Nephron (organoid): ENCODE data around the gene GJC2.

ENCODE experiments used
- H3K27ac Mint-ChIP-seq, 3 experiments: 2 replicates each; pipeline ENCODE4 v1.8.0; 2020; ENCODE audit warnings: mixed read lengths in 3 of 3, mild to moderate bottlenecking in 2 of 3, moderate library complexity in 1 of 3
- H3K27me3 Mint-ChIP-seq: 2 replicates; pipeline ENCODE4 v1.8.0; 2021; ENCODE audit warnings: low read depth, mild to moderate bottlenecking, moderate library complexity, mixed read lengths
- H3K36me3 Mint-ChIP-seq: 2 replicates; pipeline ENCODE4 v1.8.0; 2020; ENCODE audit warnings: low read depth, mixed read lengths
- H3K4me1 Mint-ChIP-seq: 2 replicates; pipeline ENCODE4 v1.8.0; 2020; ENCODE audit warnings: mixed read lengths
- H3K4me3 Mint-ChIP-seq, 3 experiments: 2 replicates each; pipeline ENCODE4 v1.8.0; 2020; ENCODE audit warnings: mild to moderate bottlenecking in 3 of 3, mixed read lengths in 3 of 3, moderate library complexity in 2 of 3
- H3K9me3 Mint-ChIP-seq: 2 replicates; pipeline ENCODE4 v1.8.0; 2020; ENCODE audit warnings: mixed read lengths
- TF ChIP-seq, protein P1 (sequence below), 3 experiments: fragments of 200-600 bp; sonication (generic); IDR thresholded peaks; one replicate each; pipeline ENCODE4 v1.5.0; 2021; ENCODE audit warnings: antibody characterized with exemption in 3 of 3; ENCODE audit not compliant: unreplicated experiment in 3 of 3

Gene GJC2

DNA sequence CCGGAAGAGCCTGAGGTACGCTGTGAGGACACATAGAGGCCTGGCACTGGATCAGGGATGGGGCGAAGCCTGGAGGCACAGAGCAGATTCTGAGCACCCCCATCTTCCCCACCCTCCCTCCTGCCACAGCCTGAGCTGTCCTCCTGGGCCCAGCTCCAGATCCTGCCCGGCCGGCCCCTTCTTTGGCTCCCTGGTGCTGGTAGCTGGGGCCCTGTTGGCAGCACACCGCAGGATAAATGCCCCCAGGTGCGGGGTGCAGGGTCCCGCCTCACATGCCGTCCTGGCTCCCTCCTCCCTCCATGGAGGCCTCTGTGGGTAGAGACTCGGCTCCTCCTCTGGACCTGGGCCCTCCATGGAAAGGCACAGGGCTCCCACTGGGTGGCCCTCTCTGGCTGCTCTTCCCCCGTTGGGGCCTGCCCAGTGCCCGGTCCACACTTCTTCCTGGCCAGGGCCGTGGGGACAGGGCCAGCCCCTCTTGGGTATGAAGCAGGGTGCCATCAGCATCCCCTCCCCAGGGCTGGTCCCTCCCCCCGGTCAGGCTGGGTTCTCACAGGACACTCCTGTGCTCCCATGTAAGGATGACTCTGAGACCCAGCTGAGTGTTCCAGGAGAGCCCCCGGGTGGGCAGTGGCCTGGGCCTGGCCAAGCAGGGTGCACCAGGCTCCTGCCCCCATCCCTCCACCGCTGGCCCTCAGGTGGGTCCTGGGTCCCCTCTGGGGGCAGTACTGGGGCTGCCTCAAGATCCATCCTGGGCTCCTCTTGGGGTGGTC is 57.0 kb downstream of the GJC2 start:
- H3K27me3 Mint-ChIP-seq = peaks cover 3% of the 10 kb centered on the region
- peaks cover 17% of the 10 kb centered on the region for H3K4me1 Mint-ChIP-seq
- H3K36me3 Mint-ChIP-seq = peaks cover under 1% of the 10 kb centered on the region
- no peaks in the 10 kb centered on the region for H3K9me3 Mint-ChIP-seq
- TF ChIP-seq, protein P1, sequence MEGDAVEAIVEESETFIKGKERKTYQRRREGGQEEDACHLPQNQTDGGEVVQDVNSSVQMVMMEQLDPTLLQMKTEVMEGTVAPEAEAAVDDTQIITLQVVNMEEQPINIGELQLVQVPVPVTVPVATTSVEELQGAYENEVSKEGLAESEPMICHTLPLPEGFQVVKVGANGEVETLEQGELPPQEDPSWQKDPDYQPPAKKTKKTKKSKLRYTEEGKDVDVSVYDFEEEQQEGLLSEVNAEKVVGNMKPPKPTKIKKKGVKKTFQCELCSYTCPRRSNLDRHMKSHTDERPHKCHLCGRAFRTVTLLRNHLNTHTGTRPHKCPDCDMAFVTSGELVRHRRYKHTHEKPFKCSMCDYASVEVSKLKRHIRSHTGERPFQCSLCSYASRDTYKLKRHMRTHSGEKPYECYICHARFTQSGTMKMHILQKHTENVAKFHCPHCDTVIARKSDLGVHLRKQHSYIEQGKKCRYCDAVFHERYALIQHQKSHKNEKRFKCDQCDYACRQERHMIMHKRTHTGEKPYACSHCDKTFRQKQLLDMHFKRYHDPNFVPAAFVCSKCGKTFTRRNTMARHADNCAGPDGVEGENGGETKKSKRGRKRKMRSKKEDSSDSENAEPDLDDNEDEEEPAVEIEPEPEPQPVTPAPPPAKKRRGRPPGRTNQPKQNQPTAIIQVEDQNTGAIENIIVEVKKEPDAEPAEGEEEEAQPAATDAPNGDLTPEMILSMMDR (IDR thresholded peaks at IDR 0.05; ENCODE audit: unreplicated experiment in 3 of 3) = no peak
- H3K27ac Mint-ChIP-seq = peak overlapping the region in 1 of 3 experiments; percentile 44
- H3K4me3 Mint-ChIP-seq = no peak overlapping the region

GRCh38 chr1:228207381-228207810 is 57.7 kb downstream of the GJC2 start:
- peaks cover 17% of the 10 kb centered on the region for H3K4me1 Mint-ChIP-seq
- TF ChIP-seq, protein P1 (IDR thresholded peaks at IDR 0.05; ENCODE audit: unreplicated experiment in 3 of 3) = no peak
- H3K27me3 Mint-ChIP-seq = peaks cover 3% of the 10 kb centered on the region
- no peak overlapping the region for H3K4me3 Mint-ChIP-seq
- no peak overlapping the region for H3K27ac Mint-ChIP-seq
- no peaks in the 10 kb centered on the region for H3K9me3 Mint-ChIP-seq
- H3K36me3 Mint-ChIP-seq = no peaks in the 10 kb centered on the region

DNA sequence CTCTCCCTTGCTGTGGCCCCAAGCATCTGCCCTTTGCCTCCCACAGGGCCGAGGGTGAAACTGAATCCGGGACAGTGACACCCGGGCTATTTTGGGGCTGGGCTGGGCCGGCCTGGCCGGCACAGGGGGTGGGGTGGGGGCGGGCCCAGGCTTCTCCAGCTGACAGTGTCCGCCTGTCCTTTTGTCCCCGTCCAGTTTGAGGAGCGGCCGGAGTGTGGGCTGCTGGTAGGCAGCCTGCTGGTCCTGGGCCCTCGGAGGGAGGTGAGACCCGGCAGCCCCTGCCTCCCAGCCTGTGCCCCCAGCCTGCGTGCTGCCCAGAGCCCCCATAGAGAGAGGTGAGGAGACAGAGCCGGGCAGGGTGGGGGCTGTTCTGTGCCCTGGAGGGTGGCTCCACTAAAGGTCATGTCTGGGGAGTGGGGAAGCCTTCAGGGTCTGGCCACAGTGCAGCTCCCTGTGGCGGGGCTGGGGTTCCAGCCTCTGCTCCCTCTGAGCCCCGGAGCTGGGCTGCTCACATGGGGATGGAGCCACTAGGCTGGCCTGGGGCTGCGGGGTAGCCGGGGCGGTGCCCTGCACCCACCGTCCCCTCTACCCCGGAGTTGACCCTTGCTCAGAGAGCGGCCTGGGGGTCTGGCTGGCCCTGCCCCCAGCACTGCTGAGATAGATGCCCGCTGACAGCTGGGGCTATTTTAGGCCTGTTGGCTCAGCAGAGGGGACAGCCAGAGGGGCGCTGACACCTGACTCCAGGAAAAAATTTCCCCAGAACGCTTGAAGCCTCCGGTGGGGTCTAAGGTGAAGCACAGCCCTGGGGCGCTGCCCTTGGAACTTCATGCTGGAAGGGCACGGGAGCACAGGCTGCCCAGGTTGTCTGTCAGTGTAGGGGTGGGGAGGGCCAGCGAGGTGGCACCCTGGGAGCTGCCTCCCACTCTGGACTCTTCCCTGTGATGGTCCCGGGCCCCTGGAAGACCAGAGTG is 58.4 kb downstream of the GJC2 start, which contains the start of gene OBSCN:
Gene OBSCN, plus strand, starts transcription at position 194 of the 971 bp plus-strand sequence. CDS start 3,740 bp downstream, outside the sequence.
- H3K27ac Mint-ChIP-seq = no peak within 1 kb of the TSS
- peaks cover 17% of the 10 kb centered on the region for H3K4me1 Mint-ChIP-seq
- no peaks in the 10 kb centered on the region for H3K36me3 Mint-ChIP-seq
- peak within 1 kb of the TSS in 2 of 3 experiments; percentile 63 to 73 for H3K4me3 Mint-ChIP-seq
- TF ChIP-seq, protein P1 (IDR thresholded peaks at IDR 0.05; ENCODE audit: unreplicated experiment in 3 of 3) = no peak
- H3K9me3 Mint-ChIP-seq = no peaks in the 10 kb centered on the region
- H3K27me3 Mint-ChIP-seq = peaks cover 3% of the 10 kb centered on the region

DNA sequence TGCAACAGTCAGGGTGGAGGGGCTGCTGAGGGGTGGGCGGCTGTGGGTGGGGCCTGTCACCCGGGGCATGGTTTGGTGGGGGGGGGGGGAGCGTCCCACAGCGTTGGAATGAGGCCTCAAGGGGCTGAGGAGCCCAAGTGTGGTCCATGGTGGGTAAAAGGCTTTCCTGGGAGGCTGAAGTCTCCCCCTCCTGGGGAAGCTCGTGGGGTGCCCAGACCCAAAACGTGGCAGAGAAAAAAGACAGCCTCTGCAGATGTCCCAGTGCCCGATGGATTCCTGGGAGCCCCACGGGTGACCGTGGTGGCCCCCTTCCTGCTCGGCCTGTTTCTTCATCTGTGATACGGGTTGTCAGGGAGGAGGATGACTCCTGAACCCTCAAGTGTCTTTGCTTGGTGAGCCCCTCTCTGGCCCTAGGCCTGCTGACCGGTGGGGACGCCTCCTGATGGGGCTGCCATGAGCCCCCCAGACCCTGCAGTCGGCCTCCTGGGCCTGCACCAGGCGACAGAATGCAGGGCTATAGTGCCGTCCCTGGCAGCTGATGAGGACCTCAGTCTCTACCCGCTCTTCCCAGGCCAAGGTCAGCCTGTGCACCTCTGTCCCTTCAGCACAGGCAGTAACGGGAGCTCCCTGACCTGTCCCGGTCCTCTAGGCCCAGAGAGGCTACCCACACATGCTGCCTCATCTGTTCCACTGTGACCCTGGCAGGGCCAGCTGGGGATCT is 59.3 kb downstream of the GJC2 start:
- Mint-ChIP-seq H3K4me1 (peaks cover 17% of the 10 kb centered on the region), H3K9me3 (no peaks in the 10 kb centered on the region), H3K4me3 (peak overlapping the region in 1 of 3 experiments; percentile 73), H3K36me3 (no peaks in the 10 kb centered on the region), H3K27ac (no peak overlapping the region), H3K27me3 (peaks cover 3% of the 10 kb centered on the region)
- TF ChIP-seq, protein P1 (IDR thresholded peaks at IDR 0.05; ENCODE audit: unreplicated experiment in 3 of 3) = no peak
